ENCODE data around the gene DIS3L2. TPM values are rescaled to one million over a fixed set of nuclear protein-coding genes. Genes with fewer than 3 reads are reported as not detected.

DIS3L2 gene
- total RNA-seq, 1 donor from 2014 or later = 30.2 TPM

GRCh38 chr2:232038251-232038880 lies 76.9 kb downstream of the DIS3L2 start:
- Mint-ChIP-seq H3K27me3 (ENCODE audit: low read depth) (peaks cover 13% of the 10 kb centered on the region), H3K4me3 (ENCODE audit: low read depth) (no peak overlapping the region), H3K4me1 (ENCODE audit: low read depth) (peaks cover 6% of the 10 kb centered on the region), H3K36me3 (ENCODE audit: low read depth) (peaks cover 38% of the 10 kb centered on the region), H3K9me3 (peaks cover 24% of the 10 kb centered on the region), H3K27ac (no peak overlapping the region)
- intact Hi-C loops (cut with micrococcal nuclease) = no loop called here
- DNase-seq (ENCODE audit: low spot score) = no peak

DNA sequence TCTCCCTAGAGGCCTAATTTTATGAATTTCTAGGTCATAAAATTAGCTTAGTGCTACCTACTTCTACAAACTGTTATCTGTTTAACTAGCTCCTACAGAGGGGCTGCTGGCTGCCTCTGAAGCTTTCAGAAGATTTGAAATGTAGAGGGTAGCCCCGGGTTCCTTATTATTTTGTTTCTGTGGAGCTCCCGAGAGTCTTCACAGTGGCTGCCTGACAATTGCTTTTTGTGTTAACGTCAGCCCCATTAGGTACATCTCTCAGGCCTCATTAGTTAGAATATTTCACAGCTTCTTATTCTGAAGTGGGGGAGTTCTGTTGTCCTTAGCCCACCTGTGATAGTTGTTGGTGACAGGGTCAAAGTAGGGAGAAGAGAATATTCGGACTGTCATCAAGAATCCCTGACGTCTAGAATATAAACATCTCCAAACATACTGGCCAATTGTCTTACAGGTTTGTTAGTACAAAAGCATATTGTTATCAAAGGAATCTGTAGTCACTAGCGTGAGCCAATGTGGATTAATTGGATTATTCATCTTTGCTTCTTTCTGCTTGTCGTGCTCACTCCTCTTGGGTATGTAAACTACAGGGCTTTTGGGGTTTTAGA lies 77.5 kb downstream of the DIS3L2 start:
- intact Hi-C loops (cut with micrococcal nuclease) = no loop called here
- no peak for DNase-seq (ENCODE audit: low spot score)
- H3K27me3 Mint-ChIP-seq (ENCODE audit: low read depth) = peaks cover 13% of the 10 kb centered on the region
- no peak overlapping the region for H3K4me3 Mint-ChIP-seq (ENCODE audit: low read depth)
- H3K27ac Mint-ChIP-seq = no peak overlapping the region
- peaks cover 24% of the 10 kb centered on the region for H3K9me3 Mint-ChIP-seq
- peaks cover 6% of the 10 kb centered on the region for H3K4me1 Mint-ChIP-seq (ENCODE audit: low read depth)
- H3K36me3 Mint-ChIP-seq (ENCODE audit: low read depth) = peaks cover 33% of the 10 kb centered on the region

GRCh38 chr2:232042911-232043574 lies 81.5 kb downstream of the DIS3L2 start:
- intact Hi-C loops (cut with micrococcal nuclease) = no loop called here
- Mint-ChIP-seq H3K4me1 (ENCODE audit: low read depth) (peaks cover 5% of the 10 kb centered on the region), H3K27ac (no peak overlapping the region), H3K9me3 (no peaks in the 10 kb centered on the region), H3K36me3 (ENCODE audit: low read depth) (peaks cover 9% of the 10 kb centered on the region), H3K27me3 (ENCODE audit: low read depth) (peaks cover 6% of the 10 kb centered on the region), H3K4me3 (ENCODE audit: low read depth) (no peak overlapping the region)
- DNase-seq (ENCODE audit: low spot score) = no peak

DNA sequence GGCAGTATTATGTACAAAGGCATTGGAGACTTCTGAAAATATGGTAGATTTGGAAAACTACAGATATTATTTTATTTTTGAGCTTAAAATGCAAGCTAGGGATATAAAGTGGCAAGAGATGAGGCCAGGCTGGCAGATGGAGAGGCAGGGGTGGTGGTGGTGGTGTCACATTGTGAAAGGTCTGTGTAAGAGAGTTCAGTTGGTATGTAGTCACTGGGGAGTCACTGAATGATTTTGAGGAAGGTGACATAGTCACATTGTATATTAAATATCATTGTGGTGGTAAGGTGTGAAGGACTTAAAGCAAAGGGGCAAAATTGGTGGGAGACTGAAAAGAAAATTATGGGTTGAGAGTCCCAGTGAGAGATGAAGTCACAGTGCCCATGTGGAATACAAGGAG lies 82.5 kb downstream of the DIS3L2 start:
- Mint-ChIP-seq H3K27me3 (ENCODE audit: low read depth) (peaks cover 3% of the 10 kb centered on the region), H3K27ac (no peak overlapping the region), H3K9me3 (no peaks in the 10 kb centered on the region), H3K4me1 (ENCODE audit: low read depth) (no peaks in the 10 kb centered on the region), H3K36me3 (ENCODE audit: low read depth) (peaks cover 4% of the 10 kb centered on the region), H3K4me3 (ENCODE audit: low read depth) (no peak overlapping the region)
- no peak for DNase-seq (ENCODE audit: low spot score)
- intact Hi-C loops (cut with micrococcal nuclease) = no loop called here

GRCh38 chr2:232049350-232049749 lies 87.8 kb downstream of the DIS3L2 start:
- no peak for DNase-seq (ENCODE audit: low spot score)
- Mint-ChIP-seq H3K4me1 (ENCODE audit: low read depth) (no peaks in the 10 kb centered on the region), H3K36me3 (ENCODE audit: low read depth) (peaks cover 4% of the 10 kb centered on the region), H3K27ac (no peak overlapping the region), H3K4me3 (ENCODE audit: low read depth) (no peak overlapping the region), H3K9me3 (no peaks in the 10 kb centered on the region), H3K27me3 (ENCODE audit: low read depth) (peaks cover 8% of the 10 kb centered on the region)
- intact Hi-C loops (cut with micrococcal nuclease) = no loop called here

- no peak for DNase-seq (ENCODE audit: low spot score)
- H3K4me1 Mint-ChIP-seq (ENCODE audit: low read depth) = no peaks in the 10 kb centered on the region
- H3K4me3 Mint-ChIP-seq (ENCODE audit: low read depth) = no peak overlapping the region
- H3K27ac Mint-ChIP-seq = no peak overlapping the region
- no peaks in the 10 kb centered on the region for H3K36me3 Mint-ChIP-seq (ENCODE audit: low read depth)
- peaks cover 22% of the 10 kb centered on the region for H3K27me3 Mint-ChIP-seq (ENCODE audit: low read depth)
- no peaks in the 10 kb centered on the region for H3K9me3 Mint-ChIP-seq
- intact Hi-C loops (cut with micrococcal nuclease) = no loop called here
Observed at GRCh38 chr2:232052591-232052990, 91.1 kb downstream of the DIS3L2 start.

DNA sequence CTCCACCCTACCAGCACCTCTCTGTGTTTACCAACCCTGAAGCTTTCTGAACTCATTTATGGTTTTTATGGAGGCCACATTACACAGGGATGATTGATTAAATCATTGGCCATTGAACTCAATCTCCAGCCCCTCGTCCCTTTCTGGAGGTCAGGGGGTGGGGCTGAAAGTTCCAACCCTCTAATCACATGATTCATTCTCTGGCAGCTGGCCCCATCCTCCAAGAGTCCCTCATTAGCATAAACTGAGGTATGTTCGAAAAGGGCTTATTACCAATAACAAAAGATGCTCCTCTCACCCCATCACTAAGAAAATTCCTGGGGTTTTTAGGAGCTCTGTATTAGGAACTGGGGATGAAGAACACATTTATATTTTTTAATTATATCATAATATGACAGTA lies 92.3 kb downstream of the DIS3L2 start:
- no peak overlapping the region for H3K4me3 Mint-ChIP-seq (ENCODE audit: low read depth)
- peaks cover 10% of the 10 kb centered on the region for H3K4me1 Mint-ChIP-seq (ENCODE audit: low read depth)
- no peak for DNase-seq (ENCODE audit: low spot score)
- no peaks in the 10 kb centered on the region for H3K9me3 Mint-ChIP-seq
- H3K27me3 Mint-ChIP-seq (ENCODE audit: low read depth) = peaks cover 30% of the 10 kb centered on the region
- no peak overlapping the region for H3K27ac Mint-ChIP-seq
- intact Hi-C loops (cut with micrococcal nuclease) = no loop called here
- H3K36me3 Mint-ChIP-seq (ENCODE audit: low read depth) = no peaks in the 10 kb centered on the region

DNA sequence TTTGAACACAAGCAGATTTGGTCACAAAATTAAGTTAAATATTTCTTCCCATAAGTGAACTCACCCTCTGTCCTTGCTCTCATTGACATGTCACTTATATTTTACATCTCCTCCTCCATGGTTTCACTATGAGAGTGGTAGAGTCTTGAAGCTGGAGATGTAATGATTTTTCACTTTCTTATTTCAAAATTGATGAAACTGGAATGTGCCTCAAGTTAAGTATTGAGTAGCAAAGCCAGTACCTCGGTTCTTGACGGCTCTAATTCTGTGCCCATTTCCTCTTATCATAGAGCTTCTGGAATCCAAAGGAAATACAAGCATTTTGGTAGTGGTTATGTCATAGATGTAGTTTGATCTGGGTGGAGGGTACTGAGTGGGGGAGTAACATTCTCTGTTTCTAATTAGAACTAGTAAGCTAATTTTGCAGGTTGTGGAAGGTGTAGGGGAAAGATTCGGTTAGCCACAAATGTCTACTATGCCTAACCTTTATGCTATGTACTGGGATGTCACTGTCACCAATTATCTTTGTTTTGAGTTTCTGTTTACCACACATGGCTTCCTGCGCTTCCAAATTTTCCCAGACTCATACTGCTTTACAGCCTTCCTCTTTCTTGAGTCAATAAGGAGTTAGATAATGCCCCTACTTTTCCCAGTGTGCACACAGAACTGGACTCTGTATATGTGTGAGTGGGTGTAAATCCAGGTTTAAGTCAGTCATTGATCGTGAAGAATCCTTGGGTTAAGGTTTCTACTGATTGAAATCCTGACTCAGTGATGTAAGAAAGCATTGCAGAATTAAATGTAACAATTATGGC lies 96.8 kb downstream of the DIS3L2 start:
- intact Hi-C loops (cut with micrococcal nuclease) = loop anchor here (1.0 to 2.0 kb wide), 2 partner anchors 31 to 57 kb away; no protein-coding TSS in a partner anchor

GRCh38 chr2:232058931-232059330 lies 97.4 kb downstream of the DIS3L2 start:
- no peak overlapping the region for H3K27ac Mint-ChIP-seq
- H3K9me3 Mint-ChIP-seq = no peaks in the 10 kb centered on the region
- DNase-seq (ENCODE audit: low spot score) = no peak
- intact Hi-C loops (cut with micrococcal nuclease) = loop anchor here (1.0 to 2.0 kb wide), 2 partner anchors 32 to 56 kb away; no protein-coding TSS in a partner anchor
- H3K4me1 Mint-ChIP-seq (ENCODE audit: low read depth) = peaks cover 10% of the 10 kb centered on the region
- no peaks in the 10 kb centered on the region for H3K36me3 Mint-ChIP-seq (ENCODE audit: low read depth)
- H3K27me3 Mint-ChIP-seq (ENCODE audit: low read depth) = peaks cover 49% of the 10 kb centered on the region
- H3K4me3 Mint-ChIP-seq (ENCODE audit: low read depth) = no peak overlapping the region

More for the DNA sequence above, 96.8 kb downstream of the DIS3L2 start:
- Mint-ChIP-seq H3K4me1 (ENCODE audit: low read depth) (peaks cover 10% of the 10 kb centered on the region), H3K4me3 (ENCODE audit: low read depth) (no peak overlapping the region), H3K27ac (no peak overlapping the region), H3K27me3 (ENCODE audit: low read depth) (peaks cover 45% of the 10 kb centered on the region), H3K9me3 (no peaks in the 10 kb centered on the region), H3K36me3 (ENCODE audit: low read depth) (no peaks in the 10 kb centered on the region)
- DNase-seq (ENCODE audit: low spot score) = no peak

- no peak for DNase-seq (ENCODE audit: low spot score)
- Mint-ChIP-seq H3K36me3 (ENCODE audit: low read depth) (no peaks in the 10 kb centered on the region), H3K27me3 (ENCODE audit: low read depth) (peaks cover 57% of the 10 kb centered on the region), H3K4me3 (ENCODE audit: low read depth) (no peak overlapping the region), H3K4me1 (ENCODE audit: low read depth) (peaks cover 10% of the 10 kb centered on the region), H3K9me3 (no peaks in the 10 kb centered on the region), H3K27ac (no peak overlapping the region)
- intact Hi-C loops (cut with micrococcal nuclease) = no loop called here
Observed at GRCh38 chr2:232061265-232061664, 99.8 kb downstream of the DIS3L2 start.

GRCh38 chr2:232073026-232073425 lies 111.5 kb downstream of the DIS3L2 start:
- Mint-ChIP-seq H3K4me1 (ENCODE audit: low read depth) (peaks cover 2% of the 10 kb centered on the region), H3K9me3 (no peaks in the 10 kb centered on the region), H3K36me3 (ENCODE audit: low read depth) (no peaks in the 10 kb centered on the region), H3K4me3 (ENCODE audit: low read depth) (no peak overlapping the region), H3K27ac (no peak overlapping the region), H3K27me3 (ENCODE audit: low read depth) (no peaks in the 10 kb centered on the region)
- intact Hi-C loops (cut with micrococcal nuclease) = no loop called here
- DNase-seq (ENCODE audit: low spot score) = no peak

DNA sequence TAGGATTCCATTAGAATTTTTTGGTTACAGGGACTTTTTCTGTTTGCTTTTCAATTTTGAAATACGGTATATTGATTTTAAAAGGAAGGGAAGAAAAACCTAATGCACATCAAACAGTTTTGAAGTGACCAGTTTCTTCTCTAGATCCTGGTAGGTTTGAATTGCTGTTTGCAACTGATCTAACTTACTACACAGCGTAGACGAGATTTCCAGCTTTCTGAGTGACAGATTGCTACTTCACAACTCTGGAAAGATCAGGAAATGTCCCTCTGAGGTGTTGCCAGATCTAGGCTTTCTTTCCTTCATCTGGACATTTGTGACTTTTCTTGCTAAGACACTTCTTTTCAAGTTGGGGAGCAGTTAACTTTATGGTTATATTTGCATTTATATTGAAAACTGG lies 112.2 kb downstream of the DIS3L2 start:
- no peak overlapping the region for H3K27ac Mint-ChIP-seq
- H3K4me1 Mint-ChIP-seq (ENCODE audit: low read depth) = peaks cover 2% of the 10 kb centered on the region
- H3K4me3 Mint-ChIP-seq (ENCODE audit: low read depth) = no peak overlapping the region
- no peaks in the 10 kb centered on the region for H3K9me3 Mint-ChIP-seq
- no peaks in the 10 kb centered on the region for H3K36me3 Mint-ChIP-seq (ENCODE audit: low read depth)
- H3K27me3 Mint-ChIP-seq (ENCODE audit: low read depth) = no peaks in the 10 kb centered on the region
- no peak for DNase-seq (ENCODE audit: low spot score)
- intact Hi-C loops (cut with micrococcal nuclease) = no loop called here

Measured in activated T-helper 2 cell treated with anti-CD3 and anti-CD28 coated beads, Interferon-gamma antibody, Interleukin-2, Interleukin-4, amounts not matched to agents 10 μg/mL and 5 μg/mL and 100 μg/mL, durations not matched to agents 14 hours and 24 hours and 36 hours (primary cell).